Thyroid gland (tissue), 4 donors: Measurements from ENCODE around the gene SUMF1. TPM values are rescaled to one million over a fixed set of nuclear protein-coding genes. Genes with fewer than 3 reads are reported as not detected.

Experiments
- DNase-seq, 2 donors: peaks; one replicate each; pipeline ENCODE4 v3.0.0-alpha.2; 2019
- H3K27ac ChIP-seq, 3 donors: fragments of 200-600 bp; sonication (generic); 1 replicate in 2 of 3; 2 replicates in 1 of 3; pipeline ENCODE4 v1.5.1; 2016 to 2019; ENCODE audit warnings: mild to moderate bottlenecking in 1 of 3, moderate library complexity in 1 of 3
- H3K27me3 ChIP-seq: fragments of 200-600 bp; sonication (generic); one replicate; pipeline ENCODE4 v1.5.1; 2019
- H3K36me3 ChIP-seq, 2 donors: fragments of 200-600 bp; sonication (generic); one replicate each; pipeline ENCODE4 v1.5.1; 2016 to 2019
- H3K4me1 ChIP-seq, 2 donors: fragments of 200-600 bp; sonication (generic); one replicate each; pipeline ENCODE4 v1.5.1; 2017 to 2019
- H3K4me3 ChIP-seq, 3 donors: fragments of 200-600 bp; sonication (generic); replicated peaks in 1 of 3; 1 replicate in 2 of 3; 2 replicates in 1 of 3; pipeline ENCODE4 v1.5.1; 2016; ENCODE audit warnings: mild to moderate bottlenecking in 1 of 3
- H3K9me3 ChIP-seq: fragments of 200-600 bp; sonication (generic); one replicate; pipeline ENCODE4 v1.5.1; 2017
- CTCF ChIP-seq, 6 experiments: fragments of 200-600 bp in 3 of 6; fragments of 450-650 bp in 3 of 6; sonication (generic) in 3 of 6; IDR thresholded peaks; one replicate each; pipeline ENCODE4 v1.5.1; 2016 to 2019; ENCODE audit warnings: antibody characterized with exemption in 6 of 6, mild to moderate bottlenecking in 2 of 6, inconsistent platforms in 1 of 6, moderate library complexity in 1 of 6
- POLR2A ChIP-seq, 2 donors: fragments of 450-650 bp; IDR thresholded peaks; one replicate each; pipeline ENCODE4 v1.6.1; 2017; ENCODE audit warnings: antibody characterized with exemption in 2 of 2, mild to moderate bottlenecking in 2 of 2, moderate library complexity in 1 of 2
- WGBS, 2 donors: methylation state at CpG; one replicate each; pipeline ENCODE4 v1.1.5; 2017; 5-methylcytosine and 5-hydroxymethylcytosine counted together
- intact Hi-C: fragments of 100-400 bp; cut with DNase I; formaldehyde crosslinking; loops from one replicate; pipeline ENCODE4 v1.15.1; 2023
- total RNA-seq, 4 donors: library from RNA; depleted of rRNA; stranded (reverse); fragments of >200 nt; gene quantifications; one replicate each; pipeline ENCODE4 v1.2.3, GENCODE V29; 2016

The SUMF1 gene
- total RNA-seq, 4 donors from 2014 or later, result 58.8 to 98.3 (median 74.5) TPM

- DNase-seq, result no peak
- H3K4me3 ChIP-seq, result no peak overlapping the region
- intact Hi-C loops, result no loop called here
- H3K27ac ChIP-seq, result no peak overlapping the region
- no peaks in the 10 kb centered on the region for H3K27me3 ChIP-seq
- no peaks in the 10 kb centered on the region for H3K36me3 ChIP-seq
- no peaks in the 10 kb centered on the region for H3K4me1 ChIP-seq
- no peak for TF ChIP-seq POLR2A (IDR thresholded peaks at IDR 0.05)
- no peak for TF ChIP-seq CTCF (IDR thresholded peaks at IDR 0.05)
- no peaks in the 10 kb centered on the region for H3K9me3 ChIP-seq
- WGBS, 2 donors, result 71 to 76% methylated on average over 1 of the region's 1 CpG
Measured at GRCh38 chr3:4397466-4397865, 69.6 kb downstream of the SUMF1 start.

- no peak for TF ChIP-seq CTCF (IDR thresholded peaks at IDR 0.05)
- TF ChIP-seq POLR2A (IDR thresholded peaks at IDR 0.05), result no peak
- intact Hi-C loops, result no loop called here
- no peaks in the 10 kb centered on the region for H3K9me3 ChIP-seq
- no peak overlapping the region for H3K27ac ChIP-seq
- no peaks in the 10 kb centered on the region for H3K27me3 ChIP-seq
- no peak for DNase-seq
- H3K36me3 ChIP-seq, result no peaks in the 10 kb centered on the region
- no peak overlapping the region for H3K4me3 ChIP-seq
- H3K4me1 ChIP-seq, result no peaks in the 10 kb centered on the region
- WGBS, 2 donors, result 71 to 83% methylated on average over 1 of the region's 1 CpG
Measured at GRCh38 chr3:4396542-4396941, 70.5 kb downstream of the SUMF1 start.

- no peak overlapping the region for H3K27ac ChIP-seq
- WGBS, 2 donors, result 91 to 94% methylated on average over 5 of the region's 5 CpGs
- H3K4me1 ChIP-seq, result no peaks in the 10 kb centered on the region
- intact Hi-C loops, result no loop called here
- H3K27me3 ChIP-seq, result no peaks in the 10 kb centered on the region
- no peaks in the 10 kb centered on the region for H3K9me3 ChIP-seq
- no peak for TF ChIP-seq POLR2A (IDR thresholded peaks at IDR 0.05)
- TF ChIP-seq CTCF (IDR thresholded peaks at IDR 0.05), result no peak
- no peak for DNase-seq
- no peak overlapping the region for H3K4me3 ChIP-seq
- no peaks in the 10 kb centered on the region for H3K36me3 ChIP-seq
Measured at GRCh38 chr3:4396006-4396405, 71.1 kb downstream of the SUMF1 start.

- intact Hi-C loops, result no loop called here
- no peak overlapping the region for H3K4me3 ChIP-seq
- no peak for DNase-seq
- TF ChIP-seq POLR2A (IDR thresholded peaks at IDR 0.05) (no peak), CTCF (IDR thresholded peaks at IDR 0.05) (no peak)
- no peaks in the 10 kb centered on the region for H3K4me1 ChIP-seq
- no peak overlapping the region for H3K27ac ChIP-seq
- no peaks in the 10 kb centered on the region for H3K9me3 ChIP-seq
- no peaks in the 10 kb centered on the region for H3K27me3 ChIP-seq
- H3K36me3 ChIP-seq, result no peaks in the 10 kb centered on the region
- WGBS, 2 donors, result 92% methylated on average over 6 of the region's 6 CpGs
Measured at GRCh38 chr3:4395448-4395847, 71.6 kb downstream of the SUMF1 start.

- Histone ChIP-seq H3K27ac (no peak overlapping the region), H3K27me3 (no peaks in the 10 kb centered on the region), H3K4me3 (no peak overlapping the region), H3K9me3 (no peaks in the 10 kb centered on the region), H3K36me3 (no peaks in the 10 kb centered on the region), H3K4me1 (no peaks in the 10 kb centered on the region)
- intact Hi-C loops, result no loop called here
- no peak for DNase-seq
- TF ChIP-seq POLR2A (IDR thresholded peaks at IDR 0.05) (no peak), CTCF (IDR thresholded peaks at IDR 0.05) (no peak)
- WGBS, 2 donors, result 94 to 97% methylated on average over 2 of the region's 2 CpGs
Measured at GRCh38 chr3:4394567-4394966, 72.5 kb downstream of the SUMF1 start.
